Measurements from ENCODE around the gene CDC14A.

CDC14A gene, protein sequence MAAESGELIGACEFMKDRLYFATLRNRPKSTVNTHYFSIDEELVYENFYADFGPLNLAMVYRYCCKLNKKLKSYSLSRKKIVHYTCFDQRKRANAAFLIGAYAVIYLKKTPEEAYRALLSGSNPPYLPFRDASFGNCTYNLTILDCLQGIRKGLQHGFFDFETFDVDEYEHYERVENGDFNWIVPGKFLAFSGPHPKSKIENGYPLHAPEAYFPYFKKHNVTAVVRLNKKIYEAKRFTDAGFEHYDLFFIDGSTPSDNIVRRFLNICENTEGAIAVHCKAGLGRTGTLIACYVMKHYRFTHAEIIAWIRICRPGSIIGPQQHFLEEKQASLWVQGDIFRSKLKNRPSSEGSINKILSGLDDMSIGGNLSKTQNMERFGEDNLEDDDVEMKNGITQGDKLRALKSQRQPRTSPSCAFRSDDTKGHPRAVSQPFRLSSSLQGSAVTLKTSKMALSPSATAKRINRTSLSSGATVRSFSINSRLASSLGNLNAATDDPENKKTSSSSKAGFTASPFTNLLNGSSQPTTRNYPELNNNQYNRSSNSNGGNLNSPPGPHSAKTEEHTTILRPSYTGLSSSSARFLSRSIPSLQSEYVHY

DNA sequence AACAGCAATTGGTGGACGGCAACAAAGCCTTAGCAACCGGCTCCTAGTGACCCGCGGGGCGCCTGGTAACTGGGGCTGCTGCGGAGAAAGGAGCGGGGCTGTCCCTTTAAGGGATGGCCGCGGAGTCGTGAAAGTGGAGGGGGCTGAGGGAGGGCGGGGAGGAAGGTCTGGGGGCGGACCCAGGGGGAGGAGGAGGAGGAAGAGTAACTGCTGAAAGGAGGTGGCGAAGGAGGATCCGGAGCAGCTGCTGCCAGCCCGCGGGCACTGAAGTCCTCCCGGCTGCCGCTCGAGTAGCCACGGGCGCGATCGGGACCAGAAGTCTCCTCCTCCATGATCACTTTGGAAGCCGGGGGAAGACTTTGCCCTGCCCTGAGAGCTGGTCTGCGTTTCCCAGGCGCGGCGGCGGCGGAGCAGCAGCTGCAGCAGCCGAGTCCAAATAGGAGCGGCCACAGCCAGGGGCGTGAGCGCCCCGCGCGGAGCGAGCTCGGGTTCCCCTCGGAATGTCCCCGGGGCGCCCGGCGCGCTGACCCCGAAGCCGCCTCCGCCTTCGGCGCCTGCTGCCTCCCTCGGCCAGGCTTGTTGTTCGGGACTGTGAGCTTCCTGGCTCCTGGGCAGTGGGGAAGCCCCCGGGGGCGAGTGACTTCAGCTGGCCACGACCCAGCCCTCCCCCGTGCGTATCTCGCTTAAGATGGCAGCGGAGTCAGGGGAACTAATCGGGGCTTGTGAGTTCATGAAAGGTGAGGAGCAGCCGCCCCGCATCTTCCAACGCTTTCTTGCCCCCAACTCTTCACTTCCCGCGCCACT is at the start of gene CDC14A:
TSS of gene CDC14A (plus strand) at position 240 of the 804 bp plus-strand sequence. CDS start at position 689, 449 bp downstream.
- Histone ChIP-seq H3K27me3 (no peaks in the 10 kb centered on the region), H3K9me3 (no peaks in the 10 kb centered on the region), H3K27ac (peak within 1 kb of the TSS; percentile 75 to 89), H3K4me1 (peaks cover 0 to 14% (median 0%) of the 10 kb centered on the region in 4 donors), H3K4me3 (peak within 1 kb of the TSS; percentile 80 to 92), H3K36me3 (no peaks in the 10 kb centered on the region)
- intact Hi-C loops (cut with DNase I; ENCODE audit: low total_unique reads), result loop anchor here (5.0 kb wide), 1 partner anchor 85 kb away; the partner anchor contains the start of gene RTCA
- TF ChIP-seq, protein P1, sequence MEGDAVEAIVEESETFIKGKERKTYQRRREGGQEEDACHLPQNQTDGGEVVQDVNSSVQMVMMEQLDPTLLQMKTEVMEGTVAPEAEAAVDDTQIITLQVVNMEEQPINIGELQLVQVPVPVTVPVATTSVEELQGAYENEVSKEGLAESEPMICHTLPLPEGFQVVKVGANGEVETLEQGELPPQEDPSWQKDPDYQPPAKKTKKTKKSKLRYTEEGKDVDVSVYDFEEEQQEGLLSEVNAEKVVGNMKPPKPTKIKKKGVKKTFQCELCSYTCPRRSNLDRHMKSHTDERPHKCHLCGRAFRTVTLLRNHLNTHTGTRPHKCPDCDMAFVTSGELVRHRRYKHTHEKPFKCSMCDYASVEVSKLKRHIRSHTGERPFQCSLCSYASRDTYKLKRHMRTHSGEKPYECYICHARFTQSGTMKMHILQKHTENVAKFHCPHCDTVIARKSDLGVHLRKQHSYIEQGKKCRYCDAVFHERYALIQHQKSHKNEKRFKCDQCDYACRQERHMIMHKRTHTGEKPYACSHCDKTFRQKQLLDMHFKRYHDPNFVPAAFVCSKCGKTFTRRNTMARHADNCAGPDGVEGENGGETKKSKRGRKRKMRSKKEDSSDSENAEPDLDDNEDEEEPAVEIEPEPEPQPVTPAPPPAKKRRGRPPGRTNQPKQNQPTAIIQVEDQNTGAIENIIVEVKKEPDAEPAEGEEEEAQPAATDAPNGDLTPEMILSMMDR (IDR thresholded peaks at IDR 0.05), result no peak
- peak; percentile 93 to 95 for DNase-seq

DNA sequence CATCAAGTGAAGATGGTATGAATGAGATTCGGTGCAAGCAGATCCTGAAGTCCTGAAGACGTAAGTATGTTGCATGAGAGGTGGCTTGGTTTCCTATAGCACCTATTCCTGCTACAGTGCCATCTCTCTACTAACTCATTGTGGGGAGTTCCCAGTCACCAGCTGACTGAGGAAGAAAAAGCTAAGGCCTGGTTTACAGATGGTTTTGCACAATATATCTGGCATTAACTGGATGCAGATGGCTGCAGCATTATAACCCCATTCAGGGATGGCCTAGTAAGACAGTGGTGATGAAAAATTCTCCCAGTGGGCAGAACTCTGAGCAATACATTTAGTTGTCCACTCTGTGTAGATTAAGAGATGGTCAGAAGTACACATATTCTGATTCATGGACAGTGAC is 49.6 kb upstream of the CDC14A start:
- Histone ChIP-seq H3K27ac (no peak overlapping the region), H3K4me3 (no peak overlapping the region), H3K36me3 (no peaks in the 10 kb centered on the region), H3K4me1 (no peaks in the 10 kb centered on the region), H3K9me3 (no peaks in the 10 kb centered on the region), H3K27me3 (no peaks in the 10 kb centered on the region)
- TF ChIP-seq, protein P1 (IDR thresholded peaks at IDR 0.05), result no peak
- intact Hi-C loops (cut with DNase I; ENCODE audit: low total_unique reads), result no loop called here
- DNase-seq, result no peak

DNA sequence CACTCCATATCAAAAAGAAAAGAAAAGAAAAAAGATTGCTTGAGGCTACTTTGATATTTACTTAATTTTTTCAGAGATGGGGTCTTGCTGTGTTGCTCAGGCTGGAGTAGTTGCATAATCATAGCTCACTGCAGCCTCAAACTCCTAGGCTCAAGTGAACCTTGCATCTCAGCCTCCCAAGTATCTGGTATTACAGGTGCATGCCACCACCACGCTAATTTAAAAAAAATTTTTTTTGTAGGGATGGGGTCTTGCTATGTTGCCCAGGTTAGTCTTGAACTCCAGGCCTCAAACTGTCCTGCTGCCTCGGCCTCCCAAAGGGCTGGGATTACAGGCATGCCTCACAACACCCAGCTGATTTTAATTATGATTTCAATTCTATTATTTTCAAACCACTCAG is 48.1 kb upstream of the CDC14A start:
- H3K27ac ChIP-seq, result no peak overlapping the region
- no peak for DNase-seq
- TF ChIP-seq, protein P1 (IDR thresholded peaks at IDR 0.05), result no peak
- H3K27me3 ChIP-seq, result no peaks in the 10 kb centered on the region
- no peaks in the 10 kb centered on the region for H3K9me3 ChIP-seq
- no peak overlapping the region for H3K4me3 ChIP-seq
- no peaks in the 10 kb centered on the region for H3K4me1 ChIP-seq
- intact Hi-C loops (cut with DNase I; ENCODE audit: low total_unique reads), result no loop called here
- H3K36me3 ChIP-seq, result no peaks in the 10 kb centered on the region

DNA sequence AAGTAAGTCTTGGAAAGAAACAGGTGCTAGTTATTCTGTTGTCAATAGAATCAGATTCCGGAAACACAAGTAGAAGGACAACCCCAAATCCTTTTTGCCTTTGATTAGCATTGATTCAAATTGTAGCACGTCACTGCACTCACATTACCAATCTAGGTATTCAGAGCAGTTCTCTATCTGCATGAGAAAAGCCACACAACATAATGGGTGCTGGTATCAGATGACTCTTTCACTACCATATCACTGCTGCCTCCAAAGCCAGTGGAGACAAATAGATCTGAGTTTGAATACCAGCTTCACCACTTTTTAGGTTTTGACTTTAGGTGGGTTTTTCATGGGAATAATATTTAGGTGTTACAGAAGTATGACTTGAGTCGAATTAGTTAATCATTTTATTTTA is 47.4 kb upstream of the CDC14A start:
- Histone ChIP-seq H3K36me3 (no peaks in the 10 kb centered on the region), H3K4me3 (no peak overlapping the region), H3K27me3 (no peaks in the 10 kb centered on the region), H3K27ac (no peak overlapping the region), H3K9me3 (peaks cover 0 to 7% (median 0%) of the 10 kb centered on the region in 3 donors), H3K4me1 (no peaks in the 10 kb centered on the region)
- no peak for DNase-seq
- intact Hi-C loops (cut with DNase I; ENCODE audit: low total_unique reads), result no loop called here
- TF ChIP-seq, protein P1 (IDR thresholded peaks at IDR 0.05), result no peak

DNA sequence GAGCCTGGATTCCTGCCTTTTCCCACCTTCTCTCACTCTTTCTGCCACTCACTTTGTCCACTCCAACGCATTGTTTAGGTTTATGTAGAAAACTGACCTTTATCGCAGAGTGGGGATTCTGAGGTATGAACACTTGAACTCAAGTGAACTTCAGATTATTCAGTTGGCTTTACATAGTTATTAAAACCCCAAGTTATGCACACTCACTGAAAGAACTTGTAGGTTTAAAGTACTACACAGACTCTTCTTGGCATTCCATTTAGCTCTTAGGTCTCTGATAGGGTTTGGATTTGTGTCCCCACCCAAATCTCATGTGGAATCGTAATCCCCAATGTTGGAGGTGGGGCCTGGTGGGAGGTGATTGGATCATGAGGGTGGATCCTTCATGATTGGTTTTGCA is 46.4 kb upstream of the CDC14A start:
- Histone ChIP-seq H3K27ac (no peak overlapping the region), H3K27me3 (no peaks in the 10 kb centered on the region), H3K4me1 (no peaks in the 10 kb centered on the region), H3K36me3 (no peaks in the 10 kb centered on the region), H3K9me3 (peaks cover 0 to 7% (median 0%) of the 10 kb centered on the region in 3 donors), H3K4me3 (no peak overlapping the region)
- TF ChIP-seq, protein P1 (IDR thresholded peaks at IDR 0.05), result no peak
- no peak for DNase-seq
- intact Hi-C loops (cut with DNase I; ENCODE audit: low total_unique reads), result no loop called here

Data from tibial artery (tissue), 4 donors.